GM21390 (cell line): ENCODE results near the gene TTC13.
"Not testable (repeated sequence)": the region's sequence is repeated elsewhere in the genome, so short reads cannot be mapped to it uniquely, and the experiment has no call there.

Source experiments
- ATAC-seq: cut with Tn5 transposase; IDR thresholded peaks from one replicate; pipeline ENCODE4 v1.9.1; 2021; ENCODE audit not compliant: unreplicated experiment

Gene TTC13

DNA sequence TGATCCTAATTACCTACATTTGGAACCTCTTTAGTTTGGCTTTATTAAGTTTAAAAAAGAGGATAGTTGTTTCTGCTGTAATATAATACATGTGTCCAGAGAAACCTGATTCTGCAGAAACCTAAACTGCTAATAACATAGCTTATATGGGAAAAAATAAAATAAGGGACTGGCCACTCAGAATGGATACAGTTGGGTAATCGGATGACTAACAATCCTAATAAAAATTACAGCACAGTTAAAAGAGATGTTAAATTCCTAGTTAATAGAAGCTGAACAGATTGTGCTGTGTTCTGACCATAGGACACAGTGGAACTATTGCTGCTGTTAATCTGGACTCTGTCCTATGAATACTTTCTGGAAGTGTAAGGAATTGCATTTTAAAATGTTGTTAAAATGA, 16.2 kb upstream of the TTC13 start:
- ATAC-seq, result no peak

DNA sequence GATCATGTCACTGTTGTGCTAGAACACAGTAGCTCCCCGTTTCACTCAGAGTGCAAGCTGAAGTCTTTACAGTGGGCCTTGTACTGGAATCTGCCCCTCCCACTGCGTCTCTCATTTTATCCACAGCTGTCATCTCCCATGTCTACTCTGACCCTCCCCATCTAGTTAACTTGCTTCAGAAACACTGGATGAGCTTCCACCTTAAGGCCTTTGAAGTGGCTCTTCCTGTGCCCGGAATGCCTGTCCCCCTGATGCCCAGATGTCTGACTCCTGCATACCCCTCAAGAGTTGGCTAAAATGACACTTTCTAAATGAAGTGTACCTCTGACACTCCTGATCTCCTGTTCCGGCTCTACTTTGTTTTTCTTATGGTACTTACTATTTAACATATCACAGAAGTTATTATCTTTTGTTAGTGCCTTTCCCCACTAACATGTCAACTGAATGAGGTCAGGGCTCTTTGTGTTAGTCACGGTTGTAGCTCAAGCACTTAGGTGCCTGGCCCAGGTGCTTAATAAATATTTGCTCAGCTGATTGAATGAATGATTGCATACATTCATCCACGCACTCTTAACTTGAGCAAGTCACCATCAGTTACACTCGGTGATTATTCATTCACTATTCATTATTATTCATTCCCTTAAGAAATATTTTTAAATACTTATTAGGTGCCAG, 13.6 kb upstream of the TTC13 start:
- ATAC-seq, result no peak

DNA sequence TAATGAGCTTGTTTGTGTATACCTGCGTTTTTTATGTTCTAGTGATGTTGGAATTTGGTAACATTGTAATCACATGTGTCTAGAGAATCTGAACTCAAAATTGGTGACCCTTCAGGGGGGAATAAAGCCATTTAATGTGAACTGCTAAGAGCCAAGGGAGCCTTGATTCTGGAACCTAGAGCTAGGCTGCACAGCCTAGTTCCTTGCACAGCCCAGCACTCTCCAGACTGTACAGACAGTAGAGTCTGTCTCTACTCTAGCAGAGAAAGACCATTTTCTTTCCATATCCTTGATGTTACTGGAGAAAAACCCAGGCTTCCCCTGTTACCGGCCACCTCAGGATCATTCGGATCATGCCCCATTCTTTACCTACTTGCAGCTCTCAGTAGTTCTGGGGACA, 8.8 kb upstream of the TTC13 start:
- ATAC-seq, result no peak

DNA sequence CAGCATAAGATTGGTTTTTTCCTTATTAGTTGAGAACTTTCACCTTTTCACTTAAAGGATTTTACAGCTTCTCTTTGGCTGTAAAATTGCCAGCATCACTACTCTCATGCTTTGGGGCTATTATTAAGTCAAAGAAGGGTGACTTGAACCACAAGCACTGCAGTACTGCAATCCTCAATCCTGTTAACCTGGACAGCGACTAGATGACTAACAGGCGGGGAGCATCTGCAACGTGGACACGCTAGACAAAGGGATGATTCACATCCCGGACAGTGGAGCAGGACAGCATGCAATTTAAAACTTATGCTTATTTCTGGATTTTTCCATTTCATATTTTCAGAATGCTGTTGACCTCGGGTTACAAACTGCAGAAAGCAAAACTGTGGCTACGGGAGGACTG, 8.3 kb upstream of the TTC13 start:
- ATAC-seq, result no peak

DNA sequence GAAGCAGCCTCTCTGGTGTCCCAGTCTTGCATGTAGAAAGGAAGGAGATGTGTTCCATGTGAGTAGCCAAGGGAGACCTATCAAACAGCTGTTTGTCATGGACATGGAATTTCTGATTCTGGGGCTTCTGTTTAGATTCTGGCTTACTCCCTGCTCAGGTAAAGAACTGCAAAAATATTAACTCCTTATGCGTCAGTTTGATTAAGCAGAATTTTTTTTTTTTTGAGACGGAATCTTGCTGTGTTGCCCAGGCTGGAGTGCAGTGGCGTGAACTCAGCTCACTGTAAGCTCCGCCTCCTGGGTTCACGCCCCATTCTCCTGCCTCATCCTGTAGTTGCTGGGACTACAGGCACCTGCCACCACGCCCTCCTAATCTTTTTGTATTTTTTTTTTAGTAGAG, 7.0 kb upstream of the TTC13 start:
- no peak for ATAC-seq

DNA sequence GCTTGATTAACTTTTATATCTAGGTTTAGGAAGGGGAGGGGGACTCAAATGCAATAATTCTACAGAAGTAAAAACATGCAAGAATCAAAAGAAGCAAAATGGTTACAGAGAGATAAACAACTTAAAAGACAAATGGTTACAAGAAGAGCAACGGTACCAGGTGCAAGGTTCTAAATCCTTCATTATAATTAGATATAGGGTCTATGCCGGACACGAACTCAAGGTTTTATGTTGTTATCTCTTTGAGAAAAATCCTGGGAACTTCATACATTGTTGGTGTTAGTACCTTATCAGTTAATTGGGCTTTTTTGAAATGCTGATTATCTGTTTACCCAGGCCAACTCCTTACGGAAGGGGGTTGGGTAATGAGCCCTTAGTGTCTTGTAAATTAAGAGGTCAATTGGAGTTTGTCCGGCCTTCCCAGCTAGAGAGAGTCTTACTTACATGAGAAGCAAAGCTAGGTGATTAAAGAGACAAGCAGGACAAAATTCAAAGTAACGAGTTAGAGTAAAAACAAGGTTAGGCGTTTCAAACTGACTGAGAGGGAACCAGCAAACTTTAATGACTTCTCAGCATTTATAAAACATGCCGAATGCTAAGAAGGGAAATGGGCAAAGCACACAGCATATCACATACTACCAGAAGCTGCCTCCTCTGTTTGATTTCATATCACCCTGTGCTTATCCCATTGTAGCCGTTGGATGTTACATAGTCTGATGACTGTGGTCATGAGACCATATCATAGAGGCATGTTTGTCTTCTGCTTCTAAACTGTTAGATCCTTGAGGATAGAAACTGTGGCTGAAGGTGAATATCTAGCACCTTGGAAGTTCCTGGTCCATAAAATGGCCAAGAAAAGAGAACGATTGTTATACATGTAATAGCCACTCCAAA, 6.2 kb upstream of the TTC13 start:
- ATAC-seq, result not testable (repeated sequence)

DNA sequence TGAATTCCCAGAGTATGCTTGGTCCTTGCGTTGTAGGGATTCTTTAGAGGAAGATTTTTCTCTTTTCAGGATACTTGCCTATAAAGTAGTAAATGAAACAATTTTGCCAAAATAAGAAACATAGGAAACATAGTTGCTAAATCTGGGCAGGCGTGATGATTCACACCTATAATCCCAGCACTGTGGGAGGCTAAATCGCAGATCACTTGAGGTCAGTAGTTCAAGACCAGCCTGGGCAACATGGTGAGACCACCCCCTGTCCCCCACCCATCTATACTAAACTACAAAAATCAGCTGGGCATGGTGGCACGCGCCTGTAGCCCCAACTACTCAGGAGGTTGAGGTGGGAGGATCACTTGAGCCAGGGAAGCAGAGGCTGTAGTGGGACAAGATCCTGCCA, 5.2 kb upstream of the TTC13 start:
- ATAC-seq, result no peak

DNA sequence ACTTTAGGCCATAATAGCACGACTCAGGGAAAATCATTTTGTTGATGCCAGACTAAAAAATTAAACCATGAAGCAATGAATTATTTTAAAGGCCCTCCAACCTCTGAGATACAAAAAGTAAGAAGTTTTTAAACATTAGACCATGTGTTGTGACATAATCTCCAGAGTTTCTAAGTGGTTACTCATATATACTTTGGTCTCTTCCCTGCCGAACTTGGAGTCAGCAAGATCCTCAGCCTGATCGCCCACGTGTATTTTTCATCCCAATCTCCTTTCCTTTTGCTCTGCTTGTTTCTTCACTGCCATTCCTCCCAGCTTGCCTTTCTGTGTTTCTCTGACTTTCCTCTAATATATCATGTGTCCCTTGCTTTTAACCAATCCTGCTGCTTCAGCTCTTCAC, 4.0 kb upstream of the TTC13 start:
- no peak for ATAC-seq

DNA sequence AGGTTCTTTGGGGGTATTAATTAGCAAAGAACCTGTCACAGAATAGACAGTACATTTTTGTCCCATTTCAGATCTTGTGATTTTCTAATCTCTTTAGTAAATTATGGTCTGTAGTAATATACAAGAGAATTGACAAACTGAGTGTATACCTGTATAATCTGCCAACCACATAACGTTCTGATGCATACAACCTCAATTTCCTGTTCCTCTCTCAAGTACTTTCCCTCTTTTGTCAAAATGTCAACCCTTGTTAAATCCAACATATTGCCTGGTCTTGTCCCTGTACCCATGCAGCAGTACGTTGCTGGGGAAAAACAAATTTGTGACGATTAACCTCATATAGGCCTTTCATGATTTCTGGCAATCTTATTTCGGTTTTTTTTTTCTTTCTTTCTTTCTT, 1.3 kb upstream of the TTC13 start:
- ATAC-seq, result no peak

DNA sequence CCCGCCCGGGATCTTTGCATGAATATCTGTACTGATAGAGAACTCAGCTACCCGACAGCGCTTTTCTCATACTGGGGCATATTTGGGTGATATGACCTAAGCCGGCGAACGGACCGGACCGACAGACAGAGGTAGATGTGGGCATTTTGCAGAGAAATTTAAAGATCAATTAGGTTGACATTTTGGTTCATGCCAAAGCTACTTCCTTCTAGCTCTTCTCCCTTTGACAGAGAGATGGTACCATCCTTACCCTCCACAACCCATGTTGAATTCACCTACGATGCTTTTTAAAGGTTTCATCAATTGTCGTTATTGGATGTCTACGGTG, 692 bp upstream of the TTC13 start:
- ATAC-seq, result no peak

DNA sequence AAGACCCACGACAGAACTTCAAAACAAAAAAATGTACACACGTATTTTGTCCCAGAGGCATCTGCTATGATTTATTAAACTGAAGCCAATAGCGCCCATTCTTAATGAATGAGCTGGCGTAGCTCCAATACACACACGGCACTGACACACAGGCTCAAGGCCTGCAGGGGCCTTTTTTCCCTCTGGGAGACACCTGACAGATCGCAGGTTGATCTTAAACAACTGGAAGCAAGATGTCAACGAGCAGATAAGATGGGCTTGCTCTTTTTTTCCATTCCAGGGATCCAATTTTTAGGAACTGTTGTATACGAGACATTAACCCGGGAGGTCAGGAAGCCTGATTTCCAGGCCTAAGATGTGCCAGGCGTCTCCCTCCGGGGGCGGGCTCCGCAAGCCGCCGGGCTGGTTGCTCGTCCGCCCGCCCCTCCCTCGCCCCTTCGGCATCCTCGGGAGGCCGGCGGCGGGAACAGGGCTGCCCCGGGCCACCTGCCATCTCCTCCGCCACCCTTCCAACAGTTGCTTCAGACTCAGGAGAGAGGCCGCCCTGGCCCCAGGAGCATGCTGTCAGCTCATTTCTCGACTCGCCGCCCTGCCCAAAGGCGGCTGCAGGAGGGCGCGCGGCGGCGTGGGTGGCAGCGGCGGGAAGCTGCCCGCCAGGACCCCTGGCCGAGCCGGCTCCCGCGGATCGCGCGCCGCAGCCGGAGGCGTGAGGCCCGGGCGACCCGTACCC, 735 bp downstream of the TTC13 start:
- ATAC-seq, result peak; percentile 15

DNA sequence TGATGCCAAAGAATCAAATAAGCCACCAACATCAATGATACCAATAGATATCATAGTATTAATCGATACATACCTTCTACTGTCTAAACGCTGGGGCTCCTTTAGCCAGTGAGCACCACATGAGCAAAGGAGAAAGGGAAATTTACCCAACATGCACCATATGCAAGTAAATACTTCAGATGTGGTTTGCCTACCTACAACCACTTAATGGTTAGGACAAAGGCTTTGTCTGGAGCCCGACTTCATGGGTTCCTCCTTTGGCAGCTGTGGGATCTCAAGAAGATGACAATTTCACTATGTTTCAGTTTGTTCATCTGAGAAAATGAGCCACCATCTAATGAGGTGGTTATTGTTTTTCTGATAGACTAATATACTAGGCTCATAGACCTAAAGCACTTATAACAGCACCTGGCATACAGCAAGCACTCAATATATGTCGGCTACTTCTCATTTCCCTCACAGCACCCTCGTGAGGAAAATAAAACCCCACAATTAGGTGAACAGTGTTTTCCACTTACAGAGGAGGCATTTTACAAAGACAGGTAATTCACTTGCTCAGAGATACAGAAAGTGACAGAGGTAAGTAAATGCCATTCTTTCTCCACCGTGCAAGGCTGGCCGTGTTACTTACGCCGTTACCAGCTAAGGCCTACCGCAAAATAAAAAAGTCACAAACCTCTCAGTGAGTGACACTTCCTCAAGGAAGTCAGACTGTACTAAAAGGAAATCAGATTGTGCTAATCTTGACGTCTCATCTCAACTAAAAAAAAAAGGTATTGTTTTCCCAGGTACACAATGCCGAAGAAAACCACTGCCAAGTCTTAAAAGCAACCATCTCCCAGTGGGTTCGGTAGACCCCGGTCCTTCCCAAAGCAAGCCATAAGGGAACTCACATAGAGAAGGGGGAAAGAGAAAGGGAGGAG, 1.6 kb downstream of the TTC13 start:
- no peak for ATAC-seq

DNA sequence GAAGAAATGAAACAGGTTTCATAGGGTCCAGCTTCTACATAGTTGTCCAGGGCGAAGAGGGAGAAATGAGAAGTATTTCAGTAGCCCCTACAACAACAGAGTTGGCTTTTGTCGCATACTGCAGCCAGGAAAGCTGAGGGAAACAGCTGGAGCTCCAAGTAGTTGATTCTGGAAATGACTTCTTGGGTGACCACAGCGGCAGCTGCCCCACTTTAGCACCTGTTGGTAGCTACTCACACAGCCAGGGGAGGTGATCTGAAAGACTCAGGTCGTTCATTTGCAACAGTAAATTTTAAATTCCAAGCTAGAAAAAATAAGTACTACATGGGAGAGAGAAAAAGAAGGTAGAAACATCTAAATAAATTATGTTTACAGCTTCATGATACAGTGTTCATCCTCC, 2.3 kb downstream of the TTC13 start:
- no peak for ATAC-seq

DNA sequence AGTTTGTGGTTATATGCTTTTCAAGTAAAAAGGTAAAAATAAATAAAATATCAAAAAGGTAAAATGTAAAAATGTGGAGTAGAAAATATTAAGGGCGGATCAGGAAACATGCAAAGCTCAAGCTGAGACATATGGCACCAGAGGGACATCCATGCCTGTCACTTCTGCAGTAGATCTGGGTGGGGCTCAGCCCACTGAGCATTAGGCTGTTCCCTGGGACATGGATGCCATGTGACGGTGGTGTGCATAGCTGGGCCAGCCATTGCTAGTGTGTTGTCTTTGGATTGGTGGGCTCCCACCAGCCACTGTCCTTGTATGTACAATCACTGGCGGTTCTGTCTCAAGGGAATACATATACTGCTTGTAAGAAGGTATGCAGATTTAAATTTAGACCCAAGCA, 3.0 kb downstream of the TTC13 start:
- ATAC-seq, result no peak

DNA sequence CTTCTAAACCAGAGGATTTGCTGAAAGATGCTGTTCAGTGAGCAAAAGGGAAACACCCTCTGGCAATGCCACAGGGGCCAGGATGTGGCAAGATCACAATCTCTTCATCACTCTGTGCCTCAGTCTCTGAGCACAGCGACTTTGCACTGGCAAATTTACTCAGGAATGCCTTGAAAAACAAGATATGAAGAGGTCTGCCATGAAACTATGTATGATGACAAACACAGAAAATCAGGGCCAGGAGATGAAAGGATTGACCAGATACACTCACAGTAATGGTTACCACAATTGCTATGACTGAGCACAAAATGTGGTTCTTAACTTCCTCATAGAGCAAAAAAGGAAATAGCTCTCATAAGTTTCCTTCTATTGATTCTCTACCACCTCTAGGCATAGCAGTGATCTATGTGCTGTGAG, 5.8 kb downstream of the TTC13 start:
- peak; percentile 76 for ATAC-seq

DNA sequence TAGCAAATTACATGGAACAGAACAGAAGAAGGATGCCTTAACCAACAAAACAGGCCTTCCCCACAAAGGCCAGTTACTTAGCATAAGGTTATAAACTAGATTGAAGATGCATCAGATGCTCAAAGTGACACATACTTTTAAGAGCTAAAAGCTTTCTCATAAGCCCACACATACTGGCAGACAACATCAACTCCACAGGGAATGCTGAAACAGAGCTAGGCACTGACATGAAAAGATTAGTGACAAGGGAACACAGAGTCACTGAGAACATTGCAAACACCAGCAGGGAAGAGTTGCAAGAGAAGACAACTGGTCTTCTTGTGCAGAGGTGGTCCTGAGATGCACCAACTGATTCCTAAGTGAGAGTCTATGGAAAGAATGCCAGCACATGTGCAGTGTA, 6.9 kb downstream of the TTC13 start:
- ATAC-seq, result no peak

DNA sequence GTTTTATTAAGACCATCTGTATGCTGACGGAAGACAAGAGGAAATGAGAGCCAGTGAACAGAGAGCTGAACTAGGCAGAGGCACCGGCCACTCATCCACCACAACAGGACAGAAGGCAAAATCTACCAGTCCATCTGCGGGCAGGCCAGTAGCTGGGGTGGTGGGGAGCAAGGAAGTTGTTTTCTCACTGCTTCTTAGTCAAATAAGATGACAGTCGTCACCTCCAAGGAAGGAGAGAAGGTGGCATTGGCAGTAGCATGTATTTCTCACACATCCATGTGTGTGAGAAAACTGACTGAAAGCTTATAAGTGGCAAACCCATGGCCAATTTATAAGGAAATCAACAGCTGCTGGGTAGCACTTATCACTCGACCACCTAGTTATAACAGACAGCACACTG, 8.2 kb downstream of the TTC13 start:
- ATAC-seq, result no peak

DNA sequence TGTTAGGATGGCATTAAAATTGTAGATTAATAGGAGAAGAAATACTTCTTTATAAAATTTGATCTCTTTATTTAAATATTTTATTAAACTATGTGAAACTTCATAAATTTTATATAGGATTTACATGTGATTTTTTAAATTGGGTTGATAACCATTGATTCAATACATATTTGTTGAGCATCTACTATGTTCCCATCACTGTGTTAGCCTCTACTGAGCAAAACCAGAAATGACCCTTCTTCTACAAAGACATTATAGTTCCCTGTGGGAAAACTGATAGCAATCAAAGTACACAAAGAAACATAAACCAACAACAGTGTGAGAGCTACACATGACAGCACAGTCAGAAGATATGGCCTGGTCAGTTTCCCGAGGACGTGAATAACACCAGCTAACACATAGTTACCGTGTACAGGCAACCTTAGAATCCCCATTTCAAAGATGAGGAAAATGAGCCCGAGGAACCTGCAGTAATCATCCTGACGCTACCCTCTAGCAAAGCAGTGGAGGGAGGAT, 12.2 kb downstream of the TTC13 start:
- ATAC-seq, result no peak

DNA sequence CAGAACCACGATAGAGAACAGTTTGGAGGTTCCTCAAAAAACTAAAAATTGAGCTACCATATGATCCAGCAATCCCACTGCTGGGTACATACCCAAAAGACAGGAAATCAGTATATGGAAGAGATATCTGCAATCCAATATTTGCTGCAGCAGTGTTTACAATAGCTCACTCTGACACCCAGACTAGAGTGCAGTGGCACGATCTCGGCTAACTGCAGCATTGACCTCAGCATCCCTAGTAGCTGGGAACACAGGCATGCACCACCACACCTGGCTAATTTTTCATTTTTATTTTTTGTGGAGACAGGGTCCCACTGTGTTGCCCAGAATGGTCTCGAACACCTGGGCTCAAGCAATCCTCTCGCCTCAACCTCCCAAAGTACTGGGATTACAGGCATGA, 13.1 kb downstream of the TTC13 start:
- ATAC-seq, result no peak

DNA sequence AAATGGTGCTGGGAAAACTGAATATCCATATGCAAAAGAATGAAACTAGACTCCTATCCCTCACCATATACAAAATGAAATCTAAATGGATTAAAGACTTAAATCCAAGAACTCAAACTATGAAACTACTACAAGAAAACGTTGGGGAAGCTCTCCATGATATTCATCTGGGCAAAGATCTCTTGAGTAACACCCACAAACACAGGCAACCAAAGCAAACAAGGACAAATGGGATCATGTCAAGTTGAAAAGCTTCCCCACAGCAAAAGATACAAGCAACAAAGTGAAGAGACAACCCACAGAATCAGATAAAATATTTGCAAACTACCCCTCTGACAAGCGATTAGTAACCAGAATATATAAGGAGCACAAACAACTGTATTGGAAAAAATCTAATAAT, 13.8 kb downstream of the TTC13 start:
- no peak for ATAC-seq

DNA sequence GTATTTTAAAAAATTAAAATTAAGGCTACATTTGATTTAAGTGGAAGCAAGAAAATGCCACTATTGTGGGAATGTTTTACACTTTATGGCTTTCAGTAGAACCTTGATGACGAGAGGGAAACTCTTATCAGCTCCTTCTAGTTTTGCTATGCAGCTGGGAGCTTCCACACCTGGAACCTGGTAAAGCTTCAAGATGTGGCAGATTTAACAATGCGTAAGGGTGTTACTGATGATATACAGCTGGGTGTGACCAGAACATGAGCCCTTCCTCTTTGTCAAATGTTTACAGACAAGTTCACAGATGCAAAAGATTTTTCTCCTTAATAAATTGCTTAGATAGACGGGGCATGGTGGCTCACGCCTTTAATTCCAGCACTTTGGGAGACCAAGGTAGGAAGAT, 20.3 kb downstream of the TTC13 start:
- ATAC-seq, result no peak
